ENCODE data around the gene INPP5A. TPM values are rescaled to one million over a fixed set of nuclear protein-coding genes. Genes with fewer than 3 reads are reported as not detected.

The INPP5A gene
- total and polyA plus RNA-seq, 10 of the 15 experiments (the other 5 are each of a cell fraction or from before 2014, with no cell fraction given), result 0.52 to 15.0 (median 6.3) TPM

DNA sequence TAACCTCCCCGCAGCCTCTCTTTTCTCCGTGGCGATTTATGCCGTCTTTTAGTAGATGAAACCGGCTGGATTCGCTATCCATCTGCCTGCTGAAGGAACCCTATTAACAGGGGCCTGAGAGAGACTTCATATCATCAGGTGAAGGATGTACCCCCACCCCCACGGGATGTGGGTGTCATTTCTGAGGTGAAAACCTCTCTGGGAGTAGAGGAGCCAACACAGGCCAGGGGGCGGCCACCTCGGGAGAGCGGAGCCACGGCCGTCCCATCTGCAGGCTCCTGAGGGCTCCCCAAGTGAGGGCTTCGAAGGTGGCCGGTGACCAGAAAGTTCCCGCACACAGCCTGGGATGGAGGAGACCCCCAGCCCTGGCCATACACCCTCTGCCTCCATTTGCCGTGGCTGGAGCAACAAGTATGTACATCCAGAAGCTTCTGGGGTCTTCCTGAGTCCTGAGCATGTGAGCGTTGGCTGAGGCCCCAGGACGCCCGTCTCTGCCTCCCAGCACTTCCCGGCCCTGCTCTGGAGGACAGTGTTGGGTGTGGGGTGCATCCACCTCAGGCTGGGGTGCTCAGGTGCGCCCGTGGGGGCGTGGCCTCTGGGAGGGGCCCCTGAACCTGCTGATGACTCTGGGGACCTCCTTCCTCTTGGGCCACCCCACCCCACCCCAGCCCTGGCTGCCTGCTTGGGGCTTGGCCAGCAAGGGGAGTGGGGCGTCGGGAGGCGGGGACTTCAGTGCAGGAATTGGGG is 163.7 kb downstream of the INPP5A start (continued):
- no peak for TF ChIP-seq CUX1 (IDR thresholded peaks at IDR 0.05; ENCODE audit: insufficient replicate concordance, low read depth, low read length)
- TF ChIP-seq, protein P1, sequence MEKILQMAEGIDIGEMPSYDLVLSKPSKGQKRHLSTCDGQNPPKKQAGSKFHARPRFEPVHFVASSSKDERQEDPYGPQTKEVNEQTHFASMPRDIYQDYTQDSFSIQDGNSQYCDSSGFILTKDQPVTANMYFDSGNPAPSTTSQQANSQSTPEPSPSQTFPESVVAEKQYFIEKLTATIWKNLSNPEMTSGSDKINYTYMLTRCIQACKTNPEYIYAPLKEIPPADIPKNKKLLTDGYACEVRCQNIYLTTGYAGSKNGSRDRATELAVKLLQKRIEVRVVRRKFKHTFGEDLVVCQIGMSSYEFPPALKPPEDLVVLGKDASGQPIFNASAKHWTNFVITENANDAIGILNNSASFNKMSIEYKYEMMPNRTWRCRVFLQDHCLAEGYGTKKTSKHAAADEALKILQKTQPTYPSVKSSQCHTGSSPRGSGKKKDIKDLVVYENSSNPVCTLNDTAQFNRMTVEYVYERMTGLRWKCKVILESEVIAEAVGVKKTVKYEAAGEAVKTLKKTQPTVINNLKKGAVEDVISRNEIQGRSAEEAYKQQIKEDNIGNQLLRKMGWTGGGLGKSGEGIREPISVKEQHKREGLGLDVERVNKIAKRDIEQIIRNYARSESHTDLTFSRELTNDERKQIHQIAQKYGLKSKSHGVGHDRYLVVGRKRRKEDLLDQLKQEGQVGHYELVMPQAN (conservative IDR thresholded peaks at IDR 0.05), result no peak
- no peak for TF ChIP-seq E4F1 (IDR thresholded peaks at IDR 0.05; ENCODE audit: borderline replicate concordance, partially characterized antibody)
- no peak for TF ChIP-seq STAT1 (conservative IDR thresholded peaks at IDR 0.05)
- TF ChIP-seq MEF2B (IDR thresholded peaks at IDR 0.05; ENCODE audit: partially characterized antibody, poor library complexity, severe bottlenecking), result no peak
- TF ChIP-seq NRF1 (conservative IDR thresholded peaks at IDR 0.05; ENCODE audit: low read depth, low read length), result no peak
- TF ChIP-seq CBX3 (IDR thresholded peaks at IDR 0.05; ENCODE audit: borderline replicate concordance, low read depth), result no peak

Data from GM12878 (cell line).